Bronchial epithelial cell (primary cell): Measurements from ENCODE around the gene SNX9. TPM values are rescaled to one million over a fixed set of nuclear protein-coding genes. Genes with fewer than 3 reads are reported as not detected.
"Not testable (repeated sequence)": the region's sequence is repeated elsewhere in the genome, so short reads cannot be mapped to it uniquely, and the experiment has no call there.

ENCODE experiments used
- DNase-seq: peaks from one replicate; pipeline ENCODE4 v3.0.0-alpha.2; 2010; ENCODE audit warnings: low read depth
- FAIRE-seq: peaks from 2 replicates; lab custom pipeline; 2011; peaks lifted over from hg19 to GRCh38; lab: Jason Lieb, UNC
- H3K27me3 ChIP-seq: 2 replicates; pipeline ENCODE4 v1.5.1; 2011; ENCODE audit warnings: low read length; ENCODE audit not compliant: control insufficient read depth, insufficient read depth
- H3K36me3 ChIP-seq: 2 replicates; pipeline ENCODE4 v1.5.1; 2011; ENCODE audit warnings: low read length; ENCODE audit not compliant: control insufficient read depth, insufficient read depth
- H3K4me3 ChIP-seq: 2 replicates; pipeline ENCODE4 v1.5.1; 2011; ENCODE audit warnings: mild to moderate bottlenecking, low read depth, low read length, control low read depth
- CTCF ChIP-seq: IDR thresholded peaks from 2 replicates; pipeline ENCODE4 v1.5.1; 2011; ENCODE audit warnings: mild to moderate bottlenecking, moderate library complexity, low read length, control low read depth, inconsistent platforms; ENCODE audit not compliant: insufficient read depth, severe bottlenecking
- total RNA-seq: library from RNA; depleted of rRNA; stranded (reverse); fragments of >200 nt; gene quantifications from 2 replicates; pipeline ENCODE4 v1.2.1, GENCODE V29; 2014

Gene SNX9
- total RNA-seq, 1 donor from 2014 or later: 26.6 TPM

GRCh38 chr6:157853018-157853805 lies 30.2 kb downstream of the SNX9 start:
- Histone ChIP-seq H3K27me3 (no peaks in the 10 kb centered on the region), H3K36me3 (no peaks in the 10 kb centered on the region), H3K4me3 (no peak overlapping the region)
- TF ChIP-seq CTCF: no peak
- DNase-seq (no peak), FAIRE-seq (no peak)

DNA sequence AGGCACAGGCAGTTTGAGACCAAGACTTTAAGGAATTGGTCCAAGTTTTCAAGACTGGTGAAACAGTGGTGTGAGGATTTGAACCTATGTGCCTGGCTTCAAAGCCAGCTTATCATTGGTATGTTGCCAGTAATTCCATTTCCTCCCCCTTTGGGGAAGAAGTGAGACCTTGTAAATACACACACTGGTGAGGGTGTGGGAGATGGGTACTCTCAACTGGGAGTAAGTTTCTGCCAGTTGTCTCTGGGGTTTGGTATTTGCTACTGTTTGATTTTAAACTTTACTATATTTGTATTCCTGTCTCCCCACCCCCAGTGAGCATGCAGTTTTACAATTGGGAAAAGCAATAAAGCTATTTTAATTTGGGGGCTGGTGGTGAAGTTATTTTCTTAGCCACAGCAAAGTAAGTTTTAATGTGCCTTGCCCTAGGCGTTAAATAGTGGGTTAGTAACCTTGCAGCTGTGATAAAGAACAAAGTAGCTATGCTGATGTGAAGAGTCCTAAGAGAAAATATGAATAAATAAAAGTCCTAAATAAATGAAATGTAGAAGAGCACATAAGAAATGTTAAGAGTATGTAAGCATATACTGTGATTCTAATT lies 31.0 kb downstream of the SNX9 start:
- H3K36me3 ChIP-seq: no peaks in the 10 kb centered on the region
- DNase-seq: no peak
- no peak for FAIRE-seq

DNA sequence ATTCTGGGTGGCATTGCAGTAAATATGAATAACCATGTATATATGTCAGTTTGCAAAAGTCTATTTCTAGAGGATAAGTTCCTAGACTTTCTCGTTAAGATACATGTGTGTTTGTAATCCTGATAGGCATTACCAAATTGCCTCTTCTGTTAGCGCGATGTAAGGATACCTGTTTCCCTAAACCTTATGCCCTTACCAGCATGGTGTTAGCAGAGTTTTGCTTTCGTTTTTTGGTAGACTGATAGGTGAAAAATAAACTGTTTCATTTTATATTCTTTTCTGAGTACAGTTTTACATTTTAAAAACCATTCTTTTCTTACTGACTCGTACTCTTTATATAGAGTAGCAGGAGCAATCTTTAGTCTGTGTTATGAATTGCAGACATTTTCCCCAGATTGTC lies 32.3 kb downstream of the SNX9 start:
- TF ChIP-seq CTCF: no peak
- DNase-seq: no peak
- Histone ChIP-seq H3K27me3 (no peaks in the 10 kb centered on the region), H3K4me3 (no peak overlapping the region), H3K36me3 (no peaks in the 10 kb centered on the region)
- FAIRE-seq: no peak

More for the DNA sequence above, 31.0 kb downstream of the SNX9 start:
- TF ChIP-seq CTCF: no peak
- Histone ChIP-seq H3K4me3 (no peak overlapping the region), H3K27me3 (no peaks in the 10 kb centered on the region)

DNA sequence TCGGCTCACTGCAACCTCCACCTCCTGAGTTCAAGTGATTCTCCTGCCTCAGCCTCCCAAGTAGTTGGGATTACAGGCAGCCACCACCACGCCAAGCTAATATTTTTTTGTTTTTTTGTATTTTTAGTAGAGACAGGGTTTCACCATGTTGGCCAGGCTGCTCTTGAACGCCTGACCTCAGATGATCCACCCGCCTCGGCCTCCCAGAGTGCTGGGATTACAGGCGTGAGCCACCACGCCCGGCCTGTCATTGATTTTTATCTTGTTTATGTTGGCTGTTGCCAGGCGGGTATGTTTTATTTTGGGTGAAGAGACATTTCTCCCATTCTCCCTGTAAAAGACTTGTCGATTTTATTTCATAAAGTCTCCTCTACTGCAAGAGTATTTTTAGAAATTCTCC lies 32.8 kb downstream of the SNX9 start:
- not testable (repeated sequence) for H3K36me3 ChIP-seq, H3K4me3 ChIP-seq, H3K27me3 ChIP-seq, DNase-seq, FAIRE-seq

DNA sequence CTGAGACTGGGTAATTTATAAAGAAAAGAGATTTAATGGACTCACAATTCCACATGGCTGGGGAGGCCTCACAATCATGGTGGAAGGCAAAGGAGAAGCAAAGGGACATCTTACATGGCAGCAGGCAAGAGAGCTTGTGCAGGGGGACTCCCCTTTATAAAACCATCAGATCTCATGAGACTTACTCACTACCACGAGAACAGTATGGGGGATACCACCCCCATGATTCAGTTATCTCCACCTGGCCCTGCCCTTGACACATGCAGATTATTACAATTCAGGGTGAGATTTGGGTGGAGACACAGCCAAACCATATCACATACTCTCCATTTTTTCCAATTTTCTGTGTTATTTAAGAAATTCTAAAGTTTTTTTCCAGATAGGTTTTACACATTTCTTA lies 35.6 kb downstream of the SNX9 start:
- not testable (repeated sequence) for H3K27me3 ChIP-seq, H3K36me3 ChIP-seq, DNase-seq, FAIRE-seq, H3K4me3 ChIP-seq

GRCh38 chr6:157859775-157860504 lies 36.9 kb downstream of the SNX9 start:
- H3K27me3 ChIP-seq: no peaks in the 10 kb centered on the region
- no peak overlapping the region for H3K4me3 ChIP-seq
- FAIRE-seq: no peak
- DNase-seq: no peak
- no peak for TF ChIP-seq CTCF
- no peaks in the 10 kb centered on the region for H3K36me3 ChIP-seq
